Measurements from ENCODE around the gene SCD.
"Not testable (repeated sequence)": the region's sequence is repeated elsewhere in the genome, so short reads cannot be mapped to it uniquely, and the experiment has no call there.

Gene SCD

DNA sequence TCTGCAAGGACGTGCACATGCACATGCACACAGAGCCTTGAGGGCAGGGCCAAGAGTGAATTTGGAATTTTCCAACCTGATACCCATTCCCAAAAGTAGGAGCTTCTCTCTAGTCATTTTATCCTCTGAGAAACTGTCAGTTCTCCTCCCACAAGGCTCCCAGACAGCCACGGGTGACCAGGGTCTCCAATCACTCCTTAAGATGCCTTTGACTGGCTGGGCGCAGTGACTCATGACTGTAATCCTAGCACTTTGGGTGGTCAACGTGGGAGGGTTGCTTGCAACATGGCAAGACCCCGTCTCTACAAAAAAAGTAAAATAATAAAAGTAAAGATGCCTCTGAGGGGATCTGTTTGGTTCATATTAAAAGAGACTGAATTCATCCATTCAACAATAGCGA, 13.2 kb downstream of the SCD start:
- no peak for DNase-seq (ENCODE audit: low read depth in 2 of 2, low spot score in 1 of 2)

DNA sequence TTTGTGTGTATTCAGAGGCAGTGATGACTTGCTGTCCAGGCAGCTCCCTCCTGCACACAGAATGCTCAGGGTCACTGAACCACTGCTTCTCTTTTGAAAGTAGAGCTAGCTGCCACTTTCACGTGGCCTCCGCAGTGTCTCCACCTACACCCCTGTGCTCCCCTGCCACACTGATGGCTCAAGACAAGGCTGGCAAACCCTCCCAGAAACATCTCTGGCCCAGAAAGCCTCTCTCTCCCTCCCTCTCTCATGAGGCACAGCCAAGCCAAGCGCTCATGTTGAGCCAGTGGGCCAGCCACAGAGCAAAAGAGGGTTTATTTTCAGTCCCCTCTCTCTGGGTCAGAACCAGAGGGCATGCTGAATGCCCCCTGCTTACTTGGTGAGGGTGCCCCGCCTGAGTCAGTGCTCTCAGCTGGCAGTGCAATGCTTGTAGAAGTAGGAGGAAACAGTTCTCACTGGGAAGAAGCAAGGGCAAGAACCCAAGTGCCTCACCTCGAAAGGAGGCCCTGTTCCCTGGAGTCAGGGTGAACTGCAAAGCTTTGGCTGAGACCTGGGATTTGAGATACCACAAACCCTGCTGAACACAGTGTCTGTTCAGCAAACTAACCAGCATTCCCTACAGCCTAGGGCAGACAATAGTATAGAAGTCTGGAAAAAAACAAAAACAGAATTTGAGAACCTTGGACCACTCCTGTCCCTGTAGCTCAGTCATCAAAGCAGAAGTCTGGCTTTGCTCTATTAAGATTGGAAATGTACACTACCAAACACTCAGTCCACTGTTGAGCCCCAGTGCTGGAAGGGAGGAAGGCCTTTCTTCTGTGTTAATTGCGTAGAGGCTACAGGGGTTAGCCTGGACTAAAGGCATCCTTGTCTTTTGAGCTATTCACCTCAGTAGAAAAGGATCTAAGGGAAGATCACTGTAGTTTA, 15.8 kb downstream of the SCD start:
- DNase-seq (ENCODE audit: low read depth in 2 of 2, low spot score in 1 of 2): no peak

DNA sequence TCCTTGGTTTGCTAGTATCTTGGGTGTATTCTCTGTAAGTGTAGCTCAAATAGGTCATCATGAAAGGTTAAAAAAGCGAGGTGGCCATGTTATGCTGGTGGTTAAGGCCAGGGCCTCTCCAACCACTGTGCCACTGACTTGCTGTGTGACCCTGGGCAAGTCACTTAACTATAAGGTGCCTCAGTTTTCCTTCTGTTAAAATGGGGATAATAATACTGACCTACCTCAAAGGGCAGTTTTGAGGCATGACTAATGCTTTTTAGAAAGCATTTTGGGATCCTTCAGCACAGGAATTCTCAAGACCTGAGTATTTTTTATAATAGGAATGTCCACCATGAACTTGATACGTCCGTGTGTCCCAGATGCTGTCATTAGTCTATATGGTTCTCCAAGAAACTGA, 17.1 kb downstream of the SCD start:
- DNase-seq (ENCODE audit: low read depth in 2 of 2, low spot score in 1 of 2): no peak

- no peak for DNase-seq (ENCODE audit: low read depth in 2 of 2, low spot score in 1 of 2)
Measured at GRCh38 chr10:100364735-100365391, 17.8 kb downstream of the SCD start.

DNA sequence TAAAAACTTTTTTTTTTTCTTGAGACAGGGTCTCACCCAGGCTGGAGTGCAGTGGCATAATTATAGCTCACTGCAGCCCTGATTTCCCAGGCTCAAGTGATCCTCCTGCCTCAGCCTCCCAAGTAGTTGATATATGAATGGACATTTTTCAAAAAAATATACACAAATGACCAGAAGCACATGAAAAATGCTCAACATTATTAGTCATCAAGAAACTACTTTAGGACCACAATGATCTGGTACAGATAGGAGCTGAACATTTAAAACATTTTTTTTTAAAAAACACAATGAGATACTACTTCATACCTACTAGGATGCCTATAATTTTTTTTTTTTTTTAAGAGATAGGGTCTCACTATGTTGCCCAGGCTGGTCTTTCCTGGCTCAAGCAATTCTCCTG, 21.7 kb downstream of the SCD start:
- DNase-seq (ENCODE audit: low read depth in 2 of 2, low spot score in 1 of 2): no peak

- DNase-seq (ENCODE audit: low read depth in 2 of 2, low spot score in 1 of 2): peak in 1 of 2 donors; percentile 19
Measured at GRCh38 chr10:100370714-100371481, 23.9 kb downstream of the SCD start.

DNA sequence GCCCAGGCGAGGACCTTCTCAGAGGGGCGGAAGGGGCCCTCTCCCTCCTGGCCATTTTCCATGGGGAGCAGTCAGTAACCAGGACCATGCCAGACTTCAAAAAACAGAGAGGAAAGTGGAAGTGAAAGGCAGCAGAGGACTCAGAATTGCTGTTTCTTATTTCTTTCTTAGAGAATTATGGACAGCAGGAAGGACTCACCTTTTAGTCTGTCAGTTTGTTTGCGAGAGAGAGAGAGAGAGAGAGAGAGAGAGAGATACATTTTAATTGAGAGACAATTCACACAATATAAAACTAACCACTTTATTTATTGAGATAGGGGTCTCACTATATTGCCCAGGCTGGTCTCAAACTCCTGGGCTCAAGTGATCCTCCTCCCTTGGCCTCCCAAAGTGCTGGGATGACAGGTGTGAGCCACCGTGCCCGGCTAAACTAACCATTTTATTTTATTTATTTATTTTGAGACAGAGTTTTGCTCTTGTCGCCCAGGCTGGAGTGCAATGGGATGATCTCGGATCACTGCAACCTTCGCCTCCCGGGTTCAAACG, 24.5 kb downstream of the SCD start:
- no peak for DNase-seq (ENCODE audit: low read depth in 2 of 2, low spot score in 1 of 2)

DNA sequence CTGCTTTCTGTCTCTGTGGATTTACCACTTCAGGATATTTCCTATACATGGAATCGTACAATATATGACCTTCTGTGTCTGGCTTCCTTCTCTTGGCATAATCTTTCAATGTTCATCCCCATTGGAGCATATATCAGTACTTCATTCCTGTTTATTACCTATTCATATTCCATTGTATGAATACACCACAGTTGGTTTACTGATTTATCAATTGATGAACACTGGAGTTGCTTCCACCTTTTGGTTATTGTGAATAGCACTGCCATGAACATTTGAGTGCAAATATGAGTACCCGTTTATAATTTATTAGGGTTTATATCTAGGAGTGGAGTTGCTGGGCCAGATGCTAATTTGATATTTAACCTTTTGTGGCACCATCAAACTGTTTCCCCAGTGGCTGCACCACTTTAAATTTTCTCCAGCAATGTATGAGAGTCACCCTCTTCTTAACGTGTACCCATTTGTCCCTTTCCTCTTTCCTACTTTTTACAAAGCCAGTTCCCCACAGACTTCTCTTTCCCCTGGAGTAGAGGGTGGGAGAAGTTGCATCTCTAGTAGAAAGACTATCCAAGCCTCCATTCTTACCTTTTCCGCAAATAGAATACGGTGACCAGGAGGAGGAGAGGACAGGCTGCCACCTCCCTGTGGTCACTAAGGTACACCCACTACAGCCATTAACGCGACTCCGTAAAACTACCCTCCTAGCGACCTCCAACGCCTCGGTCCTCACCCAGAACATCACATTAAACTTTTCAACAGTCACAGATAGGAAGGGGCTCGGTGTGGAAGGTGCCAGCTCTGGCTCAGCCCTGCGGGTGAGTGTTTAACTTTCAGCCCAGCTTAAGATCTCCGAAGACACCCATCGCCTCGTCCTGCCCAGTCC, 25.6 kb downstream of the SCD start:
- no peak for DNase-seq (ENCODE audit: low read depth in 2 of 2, low spot score in 1 of 2)

DNA sequence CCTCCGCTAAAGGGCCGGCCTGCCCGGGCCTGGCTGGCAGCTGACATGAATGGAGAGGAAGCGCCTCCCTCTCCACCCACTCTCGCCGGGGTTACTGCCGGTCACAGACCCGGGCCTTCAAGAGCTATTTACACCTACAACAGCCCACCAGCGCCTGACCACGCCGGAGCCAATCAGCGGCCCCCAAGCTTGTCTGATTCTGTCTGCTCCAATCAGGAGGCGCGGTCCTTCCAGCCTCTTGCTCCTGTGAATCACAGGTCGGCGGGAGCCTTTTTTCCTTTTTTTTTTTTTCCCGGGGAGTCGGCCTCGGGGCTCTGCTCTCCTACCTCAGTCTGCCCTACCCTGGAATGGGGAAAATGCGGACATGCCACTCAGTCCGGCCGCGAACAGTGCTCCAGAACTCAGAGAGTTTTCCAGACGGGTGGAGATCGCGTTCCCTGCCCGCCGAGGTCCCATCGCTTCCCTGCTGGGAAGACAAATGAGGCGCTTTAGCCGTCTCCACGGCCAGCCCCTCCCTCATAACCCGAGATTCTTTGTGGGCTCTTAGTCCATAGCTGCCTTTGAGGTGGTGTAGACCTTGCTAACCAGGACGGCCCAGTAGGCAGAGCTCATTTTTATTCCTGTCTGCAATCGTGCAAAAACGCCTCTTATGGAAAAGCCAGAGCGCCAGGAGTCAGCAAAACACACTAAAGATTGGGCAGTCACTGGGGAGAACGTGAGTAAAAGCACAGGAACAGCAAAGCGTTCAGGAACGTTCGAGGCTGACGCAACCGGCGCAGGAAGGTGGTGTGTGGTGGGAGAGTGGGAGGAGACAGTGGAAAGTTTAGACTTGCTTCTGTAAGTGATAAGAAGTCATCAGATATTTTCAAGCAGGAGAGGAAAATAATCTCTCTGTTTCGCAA, 26.5 kb downstream of the SCD start:
- DNase-seq (ENCODE audit: low read depth in 2 of 2, low spot score in 1 of 2): peak; percentile 73 to 82

GRCh38 chr10:100374200-100374655, 27.2 kb downstream of the SCD start:
- DNase-seq (ENCODE audit: low read depth in 2 of 2, low spot score in 1 of 2): no peak

DNA sequence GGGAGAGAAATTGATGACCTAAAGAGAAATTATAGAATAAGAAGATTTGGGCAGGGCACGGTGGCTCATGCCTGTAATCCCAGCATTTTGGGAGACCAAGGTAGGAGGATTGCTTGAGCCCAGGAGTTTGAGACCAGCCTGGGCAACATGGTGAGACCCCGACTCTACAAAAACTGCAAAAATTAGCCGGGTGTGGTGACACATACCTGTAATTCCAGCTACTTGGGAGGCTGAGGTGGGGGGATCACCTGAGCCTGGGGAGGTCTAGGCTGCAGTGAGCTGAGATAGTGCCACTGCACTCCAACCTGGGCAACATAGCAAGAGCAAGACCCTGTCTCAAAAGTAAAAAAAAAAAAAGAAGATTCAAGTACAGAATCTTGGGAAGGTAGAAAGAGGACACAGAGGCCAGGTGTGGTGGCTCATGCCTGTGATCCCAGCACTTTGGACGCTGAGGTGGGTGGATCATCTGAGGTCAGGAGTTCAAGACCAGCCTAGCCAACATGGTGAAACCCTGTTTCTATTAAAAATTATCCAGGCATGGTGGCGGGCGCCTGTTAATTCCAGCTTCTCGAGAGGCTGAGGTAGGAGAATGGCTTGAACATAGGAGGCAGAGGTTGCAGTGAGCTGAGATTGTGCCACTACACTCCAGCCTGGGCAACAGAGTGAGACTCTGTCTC, 27.8 kb downstream of the SCD start:
- not testable (repeated sequence) for DNase-seq (ENCODE audit: low read depth in 2 of 2, low spot score in 1 of 2)

DNA sequence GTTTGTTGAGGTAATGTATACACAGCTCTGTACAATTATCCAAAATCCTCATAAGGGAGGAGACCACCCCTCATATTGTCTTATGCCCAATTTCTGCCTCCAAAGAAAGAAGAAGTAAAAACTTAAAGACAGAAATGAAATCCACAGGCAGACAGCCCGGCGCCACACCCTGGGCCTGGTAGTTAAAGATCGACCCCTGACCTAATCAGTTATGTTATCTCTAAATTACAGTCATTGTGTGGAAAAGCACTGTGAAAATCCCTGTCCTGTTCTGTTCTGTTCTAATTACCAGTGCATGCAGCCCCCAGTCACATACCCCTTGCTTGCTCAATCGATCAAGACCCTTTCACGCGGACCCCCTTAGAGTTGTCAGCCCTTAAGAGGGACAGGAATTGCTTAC, 29.6 kb downstream of the SCD start:
- DNase-seq (ENCODE audit: low read depth in 2 of 2, low spot score in 1 of 2): not testable (repeated sequence)

DNA sequence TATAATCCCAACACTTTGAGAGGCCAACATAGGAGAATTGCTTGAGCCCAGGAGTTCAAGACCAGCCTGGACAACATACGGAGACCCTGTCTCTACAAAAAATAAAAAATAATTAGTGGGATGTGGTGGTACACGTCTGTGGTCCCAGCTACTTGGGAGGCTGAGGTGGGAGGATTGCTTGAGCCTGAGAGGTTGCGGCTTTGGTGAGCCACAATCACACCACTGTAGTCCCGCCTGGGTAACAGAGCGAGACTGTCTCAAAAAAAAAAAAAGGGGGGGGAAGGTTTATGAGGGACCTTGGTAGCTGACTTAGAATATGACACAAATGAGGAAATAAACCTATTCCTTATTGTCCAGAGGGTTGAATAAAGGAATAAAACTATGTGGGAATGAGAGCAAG, 30.8 kb downstream of the SCD start:
- DNase-seq (ENCODE audit: low read depth in 2 of 2, low spot score in 1 of 2): no peak

- DNase-seq (ENCODE audit: low read depth in 2 of 2, low spot score in 1 of 2): no peak
Measured at GRCh38 chr10:100380400-100380799, 33.4 kb downstream of the SCD start.

DNA sequence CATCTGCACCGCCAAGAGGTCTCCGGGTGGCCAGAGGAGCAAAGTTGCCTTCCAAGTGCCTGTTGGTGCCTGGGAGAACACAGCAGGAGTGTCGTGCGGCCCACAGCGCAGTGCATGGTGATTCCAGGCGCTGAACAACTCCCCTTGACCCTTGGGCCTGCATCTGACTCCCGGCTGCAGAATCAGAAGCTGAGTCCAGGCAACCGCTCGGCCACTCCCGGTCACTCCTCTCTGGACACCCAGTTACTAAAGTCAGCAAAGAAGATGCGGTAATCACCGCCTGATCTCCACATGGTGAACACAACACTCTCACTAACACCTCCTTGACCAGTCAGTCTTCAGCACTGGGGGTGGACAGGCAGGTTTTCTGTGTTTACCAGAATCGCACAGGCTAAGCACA, 35.5 kb downstream of the SCD start:
- no peak for DNase-seq (ENCODE audit: low read depth in 2 of 2, low spot score in 1 of 2)

DNA sequence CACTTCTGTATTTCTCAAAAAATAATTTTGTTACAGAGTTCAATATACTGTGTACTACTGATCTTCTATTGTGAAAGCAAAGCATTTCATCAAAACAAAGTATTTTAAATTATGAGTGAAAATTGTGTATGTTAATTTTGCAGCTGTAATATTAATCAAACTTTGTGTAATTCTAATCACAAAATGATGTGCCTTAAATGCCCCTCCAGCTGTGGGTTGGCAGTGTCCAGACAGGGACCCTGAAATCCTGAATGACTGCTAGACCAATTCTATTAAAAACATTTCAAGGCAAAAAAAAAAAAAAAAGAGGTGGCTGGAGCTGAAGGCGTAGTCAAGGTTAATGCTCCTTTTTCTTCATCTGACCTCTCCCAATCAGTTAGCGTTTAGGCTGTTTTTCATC, 36.2 kb downstream of the SCD start:
- no peak for DNase-seq (ENCODE audit: low read depth in 2 of 2, low spot score in 1 of 2)

GRCh38 chr10:100391163-100392002, 44.4 kb downstream of the SCD start:
- DNase-seq (ENCODE audit: low read depth in 2 of 2, low spot score in 1 of 2): no peak

DNA sequence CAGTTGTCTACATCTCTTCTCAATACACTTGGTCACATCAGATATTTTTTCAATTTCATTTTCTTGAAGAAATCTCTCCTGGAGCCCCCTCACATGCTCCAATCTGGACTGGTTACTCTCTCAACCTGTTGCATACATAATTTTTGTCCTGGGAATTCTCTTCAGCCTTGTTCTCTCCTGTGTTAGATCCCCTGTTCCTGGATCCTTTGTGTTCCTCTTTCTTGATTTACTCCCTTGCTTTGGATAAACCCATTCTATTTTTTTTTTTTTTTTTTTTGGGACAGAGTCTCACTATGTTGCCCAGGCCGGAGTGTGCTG, 45.6 kb downstream of the SCD start:
- DNase-seq (ENCODE audit: low read depth in 2 of 2, low spot score in 1 of 2): no peak
